Keratinocyte (primary cell): ENCODE results near the gene RNF227. TPM values are rescaled to one million over a fixed set of nuclear protein-coding genes. Genes with fewer than 3 reads are reported as not detected.

Experiments
- DNase-seq: peaks from one replicate; pipeline ENCODE4 v3.0.0-alpha.2; 2011; ENCODE audit warnings: low read depth, missing footprints, low spot score
- FAIRE-seq: peaks from 2 replicates; lab custom pipeline; 2011; peaks lifted over from hg19 to GRCh38; lab: Jason Lieb, UNC
- H2AFZ ChIP-seq: 2 replicates; pipeline ENCODE4 v1.6.0; 2012; ENCODE audit warnings: low read length, control low read depth, inconsistent platforms; ENCODE audit not compliant: control insufficient read depth
- H3K27ac ChIP-seq: 2 replicates; pipeline ENCODE4 v1.5.1; 2011; ENCODE audit warnings: low read length; ENCODE audit not compliant: control insufficient read depth, insufficient read depth
- H3K27me3 ChIP-seq: 3 replicates; pipeline ENCODE4 v1.6.0; 2011; ENCODE audit warnings: low read length; ENCODE audit not compliant: control insufficient read depth, insufficient read depth; ENCODE audit errors: extremely low read depth
- H3K36me3 ChIP-seq, 2 experiments: 2 replicates in 1 of 2; 3 replicates in 1 of 2; pipeline ENCODE4 v1.5.1; 2011; ENCODE audit warnings: low read length in 2 of 2, mild to moderate bottlenecking in 1 of 2; ENCODE audit not compliant: control insufficient read depth in 2 of 2, insufficient read depth in 2 of 2; ENCODE audit errors: extremely low read depth in 1 of 2
- H3K4me1 ChIP-seq: 3 replicates; pipeline ENCODE4 v1.5.1; 2011; ENCODE audit warnings: low read length; ENCODE audit not compliant: control insufficient read depth, insufficient read depth; ENCODE audit errors: extremely low read depth
- H3K4me2 ChIP-seq: 3 replicates; pipeline ENCODE4 v1.6.0; 2011; ENCODE audit warnings: low read depth, low read length; ENCODE audit not compliant: control insufficient read depth, insufficient read depth; ENCODE audit errors: extremely low read depth
- H3K4me3 ChIP-seq, 3 experiments: fragments of 200-600 bp in 1 of 3; sonication (generic) in 1 of 3; 2 replicates in 2 of 3; 3 replicates in 1 of 3; pipeline ENCODE4 v1.5.1; 2011 to 2016; ENCODE audit warnings: low read length in 3 of 3, mild to moderate bottlenecking in 3 of 3, control low read depth in 2 of 3, inconsistent platforms in 1 of 3, low read depth in 1 of 3, mixed read lengths in 1 of 3, mixed run types in 1 of 3, moderate library complexity in 1 of 3; ENCODE audit not compliant: control insufficient read depth in 2 of 3, insufficient read depth in 2 of 3; ENCODE audit errors: extremely low read depth in 1 of 3
- H3K79me2 ChIP-seq: 2 replicates; pipeline ENCODE4 v1.6.0; 2012; ENCODE audit warnings: low read length; ENCODE audit not compliant: control insufficient read depth, insufficient read depth
- H3K9ac ChIP-seq: 3 replicates; pipeline ENCODE4 v1.6.0; 2011; ENCODE audit warnings: low read length; ENCODE audit not compliant: control insufficient read depth, insufficient read depth; ENCODE audit errors: extremely low read depth
- H3K9me1 ChIP-seq: 3 replicates; pipeline ENCODE4 v1.6.0; 2011; ENCODE audit warnings: low read length; ENCODE audit not compliant: control insufficient read depth, insufficient read depth; ENCODE audit errors: extremely low read depth
- H3K9me3 ChIP-seq: 2 replicates; pipeline ENCODE4 v1.5.1; 2012; ENCODE audit warnings: low read depth, low read length; ENCODE audit not compliant: control insufficient read depth
- H4K20me1 ChIP-seq: 3 replicates; pipeline ENCODE4 v1.6.0; 2011; ENCODE audit warnings: low read length; ENCODE audit not compliant: control insufficient read depth, insufficient read depth; ENCODE audit errors: extremely low read depth
- CTCF ChIP-seq, 3 experiments: IDR thresholded peaks in 1 of 3; conservative IDR thresholded peaks in 1 of 3; optimal IDR thresholded peaks in 1 of 3; 2 replicates in 2 of 3; 3 replicates in 1 of 3; pipeline versions ENCODE3 to v1.5.1; 2011; ENCODE audit warnings: low read length in 3 of 3, mild to moderate bottlenecking in 3 of 3, moderate library complexity in 2 of 3, control low read depth in 1 of 3, inconsistent platforms in 1 of 3; ENCODE audit not compliant: insufficient read depth in 2 of 3; ENCODE audit errors: extremely low read depth in 1 of 3
- EZH2 ChIP-seq: IDR thresholded peaks from one replicate; pipeline ENCODE4 v1.6.1; 2012; ENCODE audit warnings: inconsistent platforms, mild to moderate bottlenecking, low read length, moderate library complexity
- dilution Hi-C: fragments of 300-500 bp; cut with MboI; formaldehyde crosslinking; loops from one replicate; pipeline ENCODE4 v1.7.0; 2020; ENCODE audit warnings: low sequenced_read_pairs; ENCODE audit not compliant: extremely low pct_ligation_motif_present
- polyA plus RNA-seq, 5 experiments: library from polyadenylated mRNA; depleted of rRNA in 3 of 5; stranded (reverse) in 3 of 5; stranded (forward) in 1 of 5; unstranded in 1 of 5; fragments of >200 nt; gene quantifications; 1 replicate in 1 of 5; 2 replicates in 3 of 5; 3 replicates in 1 of 5; pipeline versions ENCODE4 v1.2.1 to v1.2.3, GENCODE V29; 2011 to 2012; ENCODE audit warnings: missing spikeins in 2 of 5, low read depth in 1 of 5, low replicate concordance in 1 of 5

Gene RNF227
- polyA plus RNA-seq, 1 donor (not counting 4 experiments of a cell fraction or from before 2014, with no cell fraction given), result 3.6 TPM

- Histone ChIP-seq H3K4me1 (peaks cover 40% of the 10 kb centered on the region), H3K9me1 (no peaks in the 10 kb centered on the region), H3K27ac (peak overlapping the region; percentile 89), H3K9ac (peak overlapping the region; percentile 87), H4K20me1 (no peaks in the 10 kb centered on the region), H3K9me3 (no peaks in the 10 kb centered on the region), H3K36me3 (peaks cover 11 to 25% of the 10 kb centered on the region in 2 experiments), H3K79me2 (peaks cover 18% of the 10 kb centered on the region), H3K27me3 (no peaks in the 10 kb centered on the region), H3K4me3 (peak overlapping the region; percentile 61 to 86 (median 76)), H3K4me2 (peak overlapping the region; percentile 88), H2AFZ (peak overlapping the region; percentile 79)
- DNase-seq (no peak), FAIRE-seq (peak; percentile 51)
- dilution Hi-C loops, result no loop called here
- no peak for TF ChIP-seq CTCF (optimal IDR thresholded peaks at IDR 0.05 in 1 of 3, IDR thresholded peaks at IDR 0.05 in 1 of 3, conservative IDR thresholded peaks at IDR 0.05 in 1 of 3; ENCODE audit: extremely low read depth in 1 of 3, insufficient read depth in 2 of 3, low read length in 3 of 3)
- no peak for TF ChIP-seq EZH2
Observed at GRCh38 chr17:7887482-7888183, 28.5 kb downstream of the RNF227 start.

GRCh38 chr17:7887038-7887481 lies 29.0 kb downstream of the RNF227 start:
- FAIRE-seq, result no peak

More at GRCh38 chr17:7887038-7887481, 29.0 kb downstream of the RNF227 start:
- no peak for TF ChIP-seq CTCF (optimal IDR thresholded peaks at IDR 0.05 in 1 of 3, IDR thresholded peaks at IDR 0.05 in 1 of 3, conservative IDR thresholded peaks at IDR 0.05 in 1 of 3; ENCODE audit: extremely low read depth in 1 of 3, insufficient read depth in 2 of 3, low read length in 3 of 3)
- no peak for TF ChIP-seq EZH2
- peak overlapping the region; percentile 86 for H3K9ac ChIP-seq
- dilution Hi-C loops, result no loop called here
- peak overlapping the region; percentile 17 for H2AFZ ChIP-seq
- H3K4me1 ChIP-seq, result peaks cover 43% of the 10 kb centered on the region
- peak; percentile 93 for DNase-seq
- no peaks in the 10 kb centered on the region for H4K20me1 ChIP-seq
- peak overlapping the region; percentile 89 for H3K27ac ChIP-seq
- peak overlapping the region; percentile 88 for H3K4me2 ChIP-seq
- H3K79me2 ChIP-seq, result peaks cover 18% of the 10 kb centered on the region
- no peaks in the 10 kb centered on the region for H3K9me1 ChIP-seq
- H3K4me3 ChIP-seq, result peak overlapping the region; percentile 61 to 86 (median 76)
- H3K9me3 ChIP-seq, result no peaks in the 10 kb centered on the region
- H3K36me3 ChIP-seq, result peaks cover 11 to 23% of the 10 kb centered on the region in 2 experiments
- no peaks in the 10 kb centered on the region for H3K27me3 ChIP-seq
